OCI-M2 (cell line): ENCODE data around the gene ALDH3B2.
"Not testable (repeated sequence)": the region's sequence is repeated elsewhere in the genome, so short reads cannot be mapped to it uniquely, and the experiment has no call there.

Experiments
- DNase-seq: peaks from one replicate; lab custom pipeline; 2025; ENCODE audit not compliant: unreplicated experiment; lab: John Stamatoyannopoulos, UW

The ALDH3B2 gene

DNA sequence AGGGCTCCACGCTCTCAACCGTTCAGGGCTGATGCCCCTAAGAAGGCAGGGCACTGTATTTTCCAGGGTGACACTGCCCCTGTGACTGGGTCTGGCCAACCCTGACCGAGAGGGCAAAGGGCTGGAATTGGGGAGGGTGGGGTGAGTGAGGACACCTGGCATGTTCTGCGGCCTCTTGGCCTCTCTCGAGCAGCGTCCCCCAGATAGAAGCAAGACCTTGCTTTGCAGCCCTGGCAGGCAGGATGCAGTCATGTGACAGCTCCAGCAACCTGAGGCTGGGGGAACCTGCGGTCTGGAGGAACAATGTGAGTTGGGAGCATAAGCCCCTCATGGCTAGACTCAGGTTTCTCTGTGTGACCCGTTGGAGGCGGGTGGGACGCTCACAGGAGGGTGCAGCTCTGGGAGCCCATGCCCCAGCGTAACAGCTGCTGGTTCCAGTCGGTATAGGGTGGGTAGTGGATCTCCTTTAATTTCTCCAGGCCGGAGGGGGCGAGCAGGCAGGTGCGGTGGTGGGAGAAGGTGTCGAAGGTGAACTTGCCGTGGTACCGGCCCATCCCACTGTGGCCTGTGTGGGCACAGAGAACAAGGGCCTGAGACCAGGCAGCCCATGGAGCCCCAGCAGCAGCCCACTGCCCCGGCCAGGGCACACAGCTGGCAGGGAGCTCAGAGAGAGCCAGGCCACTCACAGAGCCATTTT lies 11.4 kb downstream of the ALDH3B2 start:
- no peak for DNase-seq

DNA sequence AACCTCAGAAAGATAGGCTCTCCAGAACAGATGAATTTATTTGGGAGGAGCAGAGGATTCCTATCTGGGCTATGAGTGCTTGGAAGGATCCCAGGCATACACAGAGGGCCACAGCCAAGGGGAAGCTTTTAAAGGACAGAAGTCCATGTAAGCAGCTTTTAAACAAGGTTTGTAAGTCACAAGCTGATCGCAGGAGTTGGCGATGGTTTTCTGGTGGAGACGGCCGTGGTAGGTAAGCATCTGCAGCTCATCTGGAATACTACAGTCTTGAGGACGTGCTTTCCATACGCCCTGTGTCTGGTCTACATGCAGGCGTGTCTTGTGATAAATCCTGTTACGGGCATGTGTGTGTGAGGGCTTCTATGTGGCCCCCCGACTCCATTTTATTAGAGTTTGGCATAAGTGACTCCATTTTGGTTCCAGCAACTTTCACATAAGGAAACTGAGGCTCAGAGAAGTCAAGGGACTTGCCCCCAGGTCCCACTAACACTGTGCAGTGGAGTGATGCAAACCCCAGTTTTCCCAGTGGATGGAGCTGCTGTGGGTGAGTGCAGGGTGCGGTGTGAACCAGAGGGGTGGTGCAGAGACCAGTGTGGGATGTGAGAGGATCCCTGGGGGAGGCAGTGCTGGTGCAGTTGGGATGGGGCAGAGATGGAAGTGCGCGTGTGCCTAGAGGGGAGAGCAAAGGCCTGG lies 12.1 kb downstream of the ALDH3B2 start:
- DNase-seq: no peak

DNA sequence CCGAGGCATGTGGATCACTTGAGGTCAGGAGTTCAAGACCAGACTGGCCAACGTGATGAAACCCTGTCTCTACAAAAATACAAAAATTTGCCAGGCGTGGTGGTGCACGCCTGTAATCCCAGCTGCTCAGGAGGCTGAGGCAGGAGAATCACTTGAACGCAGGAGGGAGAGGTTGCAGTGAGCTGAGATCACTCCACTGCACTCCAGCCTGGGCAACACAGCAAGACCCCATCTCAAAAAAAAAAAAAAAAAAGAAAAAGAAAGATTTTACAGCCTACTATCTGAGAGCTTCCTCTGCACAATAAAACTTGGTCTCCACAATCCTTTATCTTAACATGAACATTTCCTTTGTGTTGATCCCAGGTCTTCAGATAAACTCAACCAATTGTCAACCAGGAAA lies 13.7 kb downstream of the ALDH3B2 start:
- not testable (repeated sequence) for DNase-seq

DNA sequence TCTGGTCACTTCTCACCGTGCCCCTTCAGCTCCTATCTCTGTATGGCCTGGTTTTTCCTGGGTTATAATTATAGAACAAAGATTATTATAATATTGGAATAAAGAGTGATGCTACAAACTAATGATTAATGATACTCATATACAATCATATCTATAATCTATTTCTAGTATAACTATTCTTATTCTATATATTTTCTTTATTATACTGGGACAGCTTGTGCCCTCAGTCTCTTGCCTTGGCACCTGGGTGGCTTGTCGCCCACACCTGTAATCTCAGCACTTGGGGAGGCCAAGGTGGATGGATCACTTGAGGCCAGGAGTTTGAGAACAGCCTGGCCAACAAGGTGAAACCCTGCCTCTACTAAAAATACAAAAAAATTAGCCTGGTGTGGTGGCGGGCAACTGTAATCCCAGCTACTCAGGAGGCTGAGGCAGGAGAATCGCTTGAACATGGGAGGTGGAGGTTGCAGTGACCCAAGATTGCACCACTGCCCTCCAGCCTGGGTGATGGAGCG lies 14.7 kb downstream of the ALDH3B2 start:
- not testable (repeated sequence) for DNase-seq

DNA sequence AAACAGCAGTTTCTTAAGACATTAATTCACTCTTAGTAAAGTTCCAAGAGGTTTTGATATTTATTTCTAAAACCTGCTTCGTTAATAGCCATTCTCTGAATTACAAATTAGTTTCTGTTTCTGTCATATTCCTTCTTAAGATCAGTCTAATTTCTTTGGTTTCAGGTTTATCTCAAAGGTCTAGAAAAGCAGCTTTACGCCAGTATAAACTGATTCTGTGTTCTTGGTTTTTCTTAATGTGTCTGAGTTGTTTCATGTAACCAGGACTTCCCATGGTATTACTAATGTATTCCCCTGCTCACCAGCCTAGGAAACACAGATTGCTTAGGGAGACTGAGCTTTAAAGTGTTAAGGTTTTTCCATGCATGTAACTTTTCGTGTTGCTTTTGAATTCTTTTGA lies 17.1 kb downstream of the ALDH3B2 start:
- DNase-seq: no peak

DNA sequence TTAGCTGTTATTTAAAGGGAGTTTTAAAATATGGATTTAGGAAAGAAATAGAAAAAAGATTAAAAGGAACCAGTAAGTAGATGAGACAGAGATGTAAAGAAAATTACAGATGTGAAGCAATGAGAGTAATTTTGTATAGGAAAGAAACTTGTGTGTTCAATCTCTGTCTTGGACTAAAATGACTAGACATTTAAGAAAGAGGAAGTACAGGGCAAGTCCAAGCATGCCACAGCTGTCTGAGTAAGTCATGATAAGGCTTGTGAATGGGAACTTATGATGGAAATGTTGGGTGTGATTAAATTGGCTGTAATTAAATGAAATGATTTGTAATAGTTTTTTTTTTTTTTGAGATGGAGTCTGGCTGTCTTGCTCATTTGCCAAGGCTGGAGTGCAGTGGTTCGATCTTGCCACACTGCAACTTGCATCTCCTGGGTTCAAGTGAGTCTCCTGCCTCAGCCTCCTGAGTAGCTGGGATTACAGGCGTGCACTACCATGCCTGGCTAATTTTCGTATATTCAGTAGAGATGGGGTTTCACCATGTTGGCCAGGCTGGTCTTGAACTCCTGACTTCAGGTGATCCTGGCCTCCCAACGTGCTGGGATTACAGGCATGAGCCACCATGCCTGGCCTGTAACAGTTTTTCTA lies 18.0 kb downstream of the ALDH3B2 start:
- no peak for DNase-seq

DNA sequence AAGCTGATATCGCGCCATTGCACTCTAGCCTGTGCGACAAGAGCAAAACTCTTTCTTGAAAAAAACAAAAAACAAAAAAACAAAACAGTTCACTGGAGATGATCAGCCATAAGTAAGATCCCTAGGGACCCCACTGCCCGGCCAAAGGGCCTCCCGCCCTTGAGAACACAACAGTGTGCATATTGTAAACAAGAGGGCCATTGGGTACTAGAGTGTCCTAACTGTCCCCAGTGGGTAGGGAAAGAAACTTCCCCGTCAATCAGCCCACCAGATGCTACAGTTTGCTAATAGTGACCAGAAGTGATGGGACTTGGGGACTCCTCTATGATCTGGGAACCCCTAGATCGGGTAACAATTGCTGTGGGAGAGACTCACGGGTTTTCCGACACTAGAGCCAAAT lies 20.2 kb downstream of the ALDH3B2 start:
- no peak for DNase-seq

DNA sequence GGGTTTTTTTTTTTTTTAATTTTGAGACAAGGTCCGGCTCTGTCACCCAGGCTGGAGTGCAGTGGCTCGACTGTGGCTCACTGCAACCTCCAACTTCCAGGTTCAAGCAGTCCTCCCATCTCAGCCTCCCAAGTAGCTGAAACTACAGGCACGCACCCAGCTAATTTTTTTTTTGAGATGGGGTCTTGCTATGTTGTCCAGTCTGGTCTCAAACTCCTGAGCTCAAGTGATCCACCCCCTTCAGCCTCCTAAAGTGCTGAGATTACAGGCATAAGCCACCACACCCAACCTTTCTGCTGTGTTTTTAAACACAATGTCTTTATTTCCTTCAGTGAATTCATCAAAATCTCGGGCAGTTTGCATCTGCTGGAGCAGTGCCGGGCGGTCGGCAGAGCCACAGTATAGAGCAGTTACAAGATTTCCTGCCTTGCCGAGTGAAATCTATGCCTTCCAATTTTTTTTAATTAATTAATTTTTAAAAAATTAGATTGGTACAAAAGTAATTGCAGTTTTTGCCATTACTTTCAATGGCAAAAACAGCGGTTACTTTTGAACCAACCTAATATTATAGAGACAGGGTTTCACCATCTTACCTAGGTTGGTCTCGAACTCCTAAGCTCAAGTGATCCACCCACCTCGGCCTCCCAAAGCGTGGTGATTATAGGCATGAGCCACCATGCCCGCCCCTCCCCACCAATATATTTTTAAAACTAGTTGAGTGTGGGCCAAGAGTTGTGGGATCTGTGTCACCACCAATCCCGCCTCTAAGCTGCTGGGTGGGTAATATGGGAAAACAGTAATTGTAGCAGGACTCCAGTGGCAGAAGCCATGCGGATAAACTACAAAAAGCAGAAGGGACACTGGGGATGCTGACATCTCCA lies 21.2 kb downstream of the ALDH3B2 start:
- no peak for DNase-seq

DNA sequence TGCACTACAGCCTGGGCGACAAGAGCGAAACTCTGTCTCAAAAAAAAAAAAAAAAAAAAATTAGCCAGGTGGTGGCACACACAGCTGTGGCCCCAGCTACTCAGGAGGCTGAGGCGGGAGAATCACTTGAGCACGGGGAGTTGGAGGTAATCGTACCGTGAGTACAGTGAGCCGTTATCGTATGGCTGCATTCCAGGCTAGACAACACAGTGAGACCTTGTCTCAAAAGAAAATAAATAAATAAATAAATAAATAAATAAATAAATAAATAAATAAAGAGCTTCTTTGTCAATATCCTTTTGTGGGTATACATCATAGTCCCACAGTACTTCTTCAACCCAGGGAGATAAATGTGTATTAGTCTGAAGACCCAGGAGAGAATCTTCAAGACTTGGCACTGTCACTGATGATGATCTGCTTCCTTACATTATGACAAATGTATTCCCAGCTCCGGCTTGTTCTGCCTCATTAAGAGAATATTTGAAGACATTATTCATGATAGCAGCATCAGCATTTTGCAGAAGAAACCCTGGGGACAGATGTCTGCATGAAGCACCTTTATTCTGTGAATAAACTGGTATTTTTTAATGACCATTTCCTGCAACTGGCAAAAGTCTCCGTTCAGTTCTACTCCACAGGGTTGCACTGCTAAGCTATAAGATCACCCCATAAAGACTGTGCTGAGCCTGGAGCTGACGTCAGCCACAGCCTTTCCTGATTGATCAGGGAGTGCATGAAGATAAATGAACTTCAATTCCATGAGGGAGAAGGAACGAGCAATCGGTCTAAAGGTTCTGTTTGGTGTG lies 22.2 kb downstream of the ALDH3B2 start:
- DNase-seq: no peak

DNA sequence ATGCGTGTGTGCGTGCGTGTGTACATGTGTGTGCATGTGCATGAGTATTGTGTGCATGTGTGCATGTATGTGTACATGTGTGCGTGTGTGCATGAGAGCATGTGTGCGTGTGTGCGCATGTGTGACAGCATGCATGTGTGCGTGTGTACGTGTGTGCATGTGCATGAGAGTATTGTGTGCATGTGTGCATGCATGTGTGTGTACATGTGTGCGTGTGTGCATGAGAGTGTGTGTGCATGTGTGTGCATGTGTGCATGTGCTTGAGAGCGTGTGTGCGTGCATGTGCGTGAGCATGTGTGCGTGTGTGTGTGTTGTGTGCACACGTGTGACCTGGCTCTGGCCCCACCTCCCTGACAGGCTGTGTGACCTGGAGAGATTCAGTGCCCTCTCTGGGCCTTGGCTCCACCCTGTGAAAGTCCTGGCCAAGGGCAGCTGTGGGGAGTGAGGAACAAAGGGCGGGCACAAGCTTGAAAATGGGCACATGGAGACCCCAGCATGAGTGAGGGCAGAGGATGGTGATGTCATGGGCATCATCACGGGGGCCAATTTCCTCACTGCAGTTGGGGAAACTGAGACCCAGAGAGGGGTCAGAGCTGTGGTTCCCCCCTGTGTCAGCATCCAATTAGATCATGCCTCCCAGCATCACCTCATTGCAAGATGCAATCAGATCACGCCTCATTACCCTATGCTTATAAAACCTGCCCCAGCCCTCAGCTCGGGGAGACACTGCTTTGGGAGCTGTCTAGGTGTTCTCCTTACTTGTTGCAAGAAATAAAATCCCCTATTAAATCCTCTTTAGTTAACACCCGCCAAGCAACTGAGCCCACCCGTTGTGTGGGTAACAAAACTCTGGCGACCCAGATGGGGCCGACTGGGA lies 24.6 kb downstream of the ALDH3B2 start:
- no peak for DNase-seq

DNA sequence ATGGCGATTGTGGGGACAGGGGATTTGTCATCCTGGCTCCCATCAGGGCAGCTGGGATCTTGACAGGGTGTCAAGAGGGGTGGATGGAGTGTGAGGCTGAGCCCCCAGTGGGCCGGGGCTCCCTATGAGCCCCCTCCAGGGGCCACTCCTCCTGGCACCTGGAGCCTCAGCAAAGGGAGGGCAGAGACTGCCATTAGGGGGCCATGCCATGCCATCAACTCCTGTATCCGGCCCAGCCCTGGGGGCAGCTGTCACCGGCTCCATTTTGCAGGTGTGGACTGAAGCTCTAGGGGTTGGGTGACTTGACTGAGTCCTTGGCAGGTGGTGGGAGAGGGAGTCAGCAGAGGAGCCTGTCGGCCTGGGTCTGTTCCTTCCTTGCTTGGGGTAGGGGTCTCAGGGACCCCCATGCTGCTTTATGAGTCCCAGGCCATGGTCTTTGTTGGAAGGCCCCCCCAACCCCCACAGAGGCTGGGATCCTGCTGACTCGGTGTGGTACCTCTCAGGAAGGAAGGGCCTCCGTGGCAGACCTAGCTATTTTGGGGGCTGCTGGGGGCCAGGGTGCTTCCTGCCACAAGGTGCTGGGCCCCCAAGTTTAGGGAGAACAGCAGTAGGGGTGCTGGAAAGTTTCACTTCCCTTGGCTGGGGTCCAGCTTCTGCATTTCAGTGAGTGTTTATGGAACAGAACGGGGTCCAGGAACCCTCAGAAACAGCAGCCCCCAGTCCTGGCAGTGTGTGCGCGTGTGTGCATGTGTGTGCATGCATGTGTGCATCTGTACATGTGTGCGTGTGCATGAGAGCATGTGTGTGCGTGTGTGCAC lies 25.4 kb downstream of the ALDH3B2 start:
- no peak for DNase-seq

DNA sequence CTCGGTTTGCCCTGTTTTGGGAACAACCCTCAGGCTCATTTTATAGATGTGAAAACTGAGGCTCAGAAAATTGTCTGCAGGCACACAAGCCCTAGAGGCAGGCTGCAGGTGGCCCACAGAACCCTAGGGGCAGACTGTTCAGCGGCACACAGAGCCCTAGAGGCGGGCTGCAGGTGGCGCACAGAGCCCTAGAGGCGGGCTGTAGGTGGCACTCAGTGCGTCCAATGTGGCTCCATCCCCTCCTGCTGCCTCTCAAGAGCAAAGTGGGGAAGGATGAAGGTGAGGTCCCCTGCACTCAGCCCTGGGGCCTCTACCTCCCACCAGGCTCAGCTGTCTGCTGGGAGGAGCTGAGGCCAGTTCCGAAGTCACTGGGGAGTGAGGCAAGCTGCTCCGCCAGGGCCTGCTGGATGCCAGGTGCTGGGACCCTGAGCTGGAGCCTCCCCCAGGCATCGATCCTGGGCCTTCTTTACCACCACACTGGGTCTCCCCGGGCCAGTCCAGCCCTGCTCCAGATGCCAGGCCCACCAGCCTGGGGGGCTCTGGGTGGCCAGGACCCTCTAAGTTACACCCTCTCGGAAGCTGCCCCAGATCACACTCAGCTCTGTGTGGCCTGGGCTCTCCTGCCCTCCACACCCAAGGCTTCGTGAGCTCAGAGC lies 26.2 kb downstream of the ALDH3B2 start:
- DNase-seq: no peak

DNA sequence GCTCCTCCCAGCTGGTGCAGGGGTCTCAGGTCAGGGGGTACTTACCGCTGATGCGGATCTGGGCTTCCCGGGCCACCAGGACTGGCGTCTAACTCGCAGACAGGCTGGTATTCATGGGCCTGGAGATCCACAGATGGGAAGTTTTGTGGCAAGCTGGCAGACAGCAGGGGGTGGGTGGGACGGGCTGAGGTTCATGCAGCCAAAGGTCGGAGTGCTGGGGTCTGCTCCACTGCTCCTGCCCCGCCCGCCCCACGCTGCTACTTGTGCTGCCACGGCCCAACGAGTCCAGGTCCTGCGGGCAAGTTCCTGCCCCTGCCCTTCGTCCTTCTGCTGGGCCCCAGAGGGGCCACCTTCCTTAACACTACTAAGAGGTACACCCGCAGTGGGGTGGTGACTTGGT lies 27.0 kb downstream of the ALDH3B2 start:
- DNase-seq: no peak

DNA sequence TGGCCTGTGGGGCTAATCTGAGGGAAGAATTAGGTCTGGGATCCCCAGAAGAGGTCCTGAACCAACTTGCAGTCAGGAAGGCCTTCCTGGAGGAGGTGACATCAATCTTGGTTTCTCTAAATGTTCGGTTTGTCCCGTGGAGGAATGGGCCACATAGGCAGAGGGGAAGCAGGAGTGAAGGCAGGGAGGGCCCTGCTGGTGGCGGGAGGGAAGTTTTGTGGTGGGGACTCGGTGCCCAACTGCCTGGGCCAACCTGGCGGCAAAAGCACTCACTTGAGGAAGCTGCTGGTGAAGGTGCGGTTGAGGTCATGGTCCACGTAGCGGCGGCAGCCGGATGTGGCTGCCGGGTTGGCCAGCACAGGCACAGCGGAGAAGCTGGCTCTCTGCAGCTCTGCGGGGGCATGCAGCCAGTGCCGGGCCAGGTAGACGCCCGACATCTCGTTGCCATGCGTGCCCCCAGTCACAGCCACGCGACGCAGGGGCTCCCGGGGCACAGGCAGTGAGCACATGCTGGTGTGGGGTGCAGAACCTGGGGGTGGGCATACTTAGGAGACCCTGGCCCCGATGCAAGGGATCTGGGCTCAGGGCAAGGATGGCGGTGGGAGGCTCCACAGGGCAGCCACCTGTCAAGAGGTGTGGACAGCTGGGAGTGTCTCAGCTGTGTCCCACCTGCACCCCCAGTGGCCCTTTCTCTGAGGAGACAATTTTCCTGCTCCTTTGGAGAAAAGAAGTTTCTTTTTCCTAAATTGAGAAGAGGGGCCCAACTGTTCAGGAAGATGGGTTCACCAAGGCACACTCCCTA lies 27.7 kb downstream of the ALDH3B2 start:
- no peak for DNase-seq

DNA sequence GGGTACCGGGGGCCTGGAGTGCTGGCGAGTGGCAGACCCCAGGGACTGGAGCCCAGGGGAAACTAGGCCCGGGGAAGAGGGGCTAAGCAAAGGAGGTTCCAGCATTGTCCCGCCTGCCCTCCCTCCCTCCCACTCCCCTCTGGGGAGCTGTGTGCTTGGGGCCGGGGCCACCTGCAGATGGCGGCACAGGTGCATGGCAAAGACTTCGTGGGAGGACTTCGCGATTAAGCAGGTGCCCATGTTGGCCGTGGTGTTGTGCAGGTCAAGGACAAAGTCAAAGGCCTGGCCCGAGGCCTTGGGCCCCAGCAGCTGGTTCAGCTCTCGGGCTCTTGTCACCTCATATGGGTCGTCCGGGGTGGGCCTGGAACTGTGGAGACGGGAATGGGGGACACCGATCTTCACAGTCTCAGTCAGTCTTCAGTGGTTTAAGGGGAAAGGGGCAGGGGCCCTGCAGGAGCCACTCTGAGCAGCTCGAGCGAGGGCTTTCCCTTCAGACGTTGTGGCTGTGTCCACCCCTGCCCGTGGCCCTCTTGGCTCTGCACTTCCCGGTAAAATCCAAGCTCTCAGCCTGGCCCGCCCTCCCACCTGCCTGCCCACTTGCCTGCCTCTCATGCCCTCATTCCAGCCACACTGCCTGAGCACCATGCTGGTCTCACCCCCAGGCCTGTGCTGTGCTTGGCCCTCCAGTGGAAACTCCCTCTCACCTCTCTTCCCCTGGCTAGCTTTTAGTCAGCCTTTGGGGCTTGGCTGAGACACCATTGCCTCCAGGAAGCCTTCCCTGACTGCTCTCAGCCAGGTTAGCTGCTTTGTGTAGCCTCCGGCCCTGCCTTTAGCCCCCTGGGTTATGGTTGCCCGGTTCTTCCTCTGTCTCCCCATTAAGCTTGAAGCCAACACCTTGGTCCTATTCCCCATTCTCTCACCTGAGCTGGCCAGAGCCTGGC lies 28.6 kb downstream of the ALDH3B2 start:
- no peak for DNase-seq
